HG03139 (cell line): ENCODE data around the gene DYNC2I2.
"Not testable (repeated sequence)": the region's sequence is repeated elsewhere in the genome, so short reads cannot be mapped to it uniquely, and the experiment has no call there.

Experiments used
- ATAC-seq: cut with Tn5 transposase; IDR thresholded peaks from one replicate; pipeline ENCODE4 v1.9.1; 2021; ENCODE audit not compliant: unreplicated experiment

The DYNC2I2 gene

DNA sequence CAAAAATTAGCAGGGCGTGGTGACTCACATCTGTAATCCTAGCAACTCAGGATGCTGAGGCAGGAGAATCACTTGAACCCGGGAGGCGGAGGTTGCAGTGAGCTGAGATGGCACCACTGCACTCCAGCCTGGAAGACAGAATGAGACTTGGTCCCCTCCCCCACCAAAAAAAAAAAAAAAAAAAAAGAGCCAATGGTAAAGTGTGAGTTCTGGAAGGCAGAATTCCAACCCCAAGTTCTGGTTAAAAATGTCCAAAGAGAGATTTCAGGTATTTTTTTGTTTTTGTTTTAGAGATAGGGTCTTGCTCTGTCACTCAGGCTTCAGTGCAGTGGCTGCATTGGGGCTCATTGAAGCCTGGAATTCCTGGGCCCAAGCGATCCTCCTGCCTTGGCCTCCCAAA, 30.8 kb upstream of the DYNC2I2 start:
- no peak for ATAC-seq

DNA sequence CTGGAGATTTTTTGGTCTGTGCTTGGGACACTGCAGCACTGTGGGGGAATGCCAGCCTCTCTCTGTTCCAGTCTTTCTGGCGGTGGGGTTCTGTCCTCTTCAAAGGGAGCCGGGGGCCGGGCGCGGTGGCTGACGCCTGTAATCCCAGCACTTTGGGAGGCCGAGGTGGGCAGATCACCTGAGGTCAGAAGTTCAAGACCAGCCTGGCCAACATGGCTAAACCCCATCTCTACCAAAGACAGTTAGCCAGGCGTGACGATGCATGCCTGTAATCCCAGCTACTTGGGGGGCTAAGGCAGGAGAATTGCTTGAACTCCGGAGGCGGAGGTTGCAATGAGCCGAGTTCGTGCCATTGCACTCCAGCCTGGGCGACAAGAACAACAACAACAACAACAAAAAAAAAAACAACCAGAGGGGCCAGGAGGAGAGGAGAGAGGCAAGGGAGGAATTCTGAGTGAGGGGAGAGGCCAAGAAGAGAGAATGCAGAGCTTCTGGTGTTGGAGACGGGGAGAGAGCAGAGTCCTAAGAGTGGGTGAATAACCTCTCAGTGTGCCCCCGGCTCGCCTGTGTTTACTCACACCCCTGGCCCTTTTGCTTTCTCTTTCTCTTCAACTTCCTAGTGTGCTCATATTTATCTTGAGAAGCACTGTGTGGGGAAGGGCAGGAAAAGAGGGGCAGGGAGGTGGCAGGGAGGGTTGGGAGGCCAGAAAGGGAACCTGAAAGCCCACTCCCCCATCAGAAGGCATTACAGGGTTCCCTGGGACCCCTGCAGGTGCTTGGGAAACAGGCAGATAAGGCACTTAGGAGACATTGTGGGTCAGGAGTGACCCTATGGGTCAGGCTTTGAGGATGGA, 29.2 kb upstream of the DYNC2I2 start:
- ATAC-seq: no peak

DNA sequence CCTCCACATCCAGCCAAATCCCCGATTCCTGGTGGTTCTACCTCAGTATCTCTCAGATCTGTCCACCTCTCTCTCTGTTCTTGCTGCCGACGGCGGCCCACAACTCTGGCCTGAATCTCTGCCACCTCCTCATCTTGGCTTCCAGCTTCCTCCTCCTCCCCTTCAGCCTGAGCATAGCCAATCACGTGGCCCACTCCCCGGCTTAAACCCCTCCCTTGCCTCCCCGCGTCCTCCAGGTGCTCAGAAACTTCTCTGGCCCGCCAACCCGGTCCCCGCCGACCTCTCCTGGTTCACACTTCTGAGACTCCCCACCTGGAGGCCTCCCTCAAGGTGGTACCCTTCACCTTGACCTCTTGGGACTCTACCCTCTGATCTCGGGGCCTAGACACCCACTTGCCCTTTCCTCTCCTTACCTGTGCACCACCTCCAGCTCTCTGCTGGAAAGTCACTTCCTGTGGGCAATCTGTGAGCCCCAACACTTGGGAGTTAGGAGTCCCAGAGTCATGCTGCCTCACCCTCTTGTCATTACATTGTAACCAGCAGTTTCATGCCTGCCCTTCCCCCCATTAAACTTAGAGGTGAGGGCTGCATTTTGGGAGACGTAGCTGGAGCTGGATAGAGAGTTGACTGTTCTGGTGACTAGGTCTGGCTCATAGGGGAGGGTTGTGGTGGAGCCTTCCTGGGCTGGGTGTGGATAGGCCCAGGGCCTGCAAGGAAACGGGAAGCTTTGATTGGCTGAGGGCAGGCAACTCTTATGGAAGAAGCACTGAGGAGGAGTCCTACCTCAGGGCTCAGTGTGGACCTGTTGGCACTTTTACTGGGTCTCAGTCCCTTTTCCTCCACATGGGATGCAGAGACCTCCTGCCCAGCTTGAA, 27.9 kb upstream of the DYNC2I2 start:
- peak; percentile 37 for ATAC-seq

DNA sequence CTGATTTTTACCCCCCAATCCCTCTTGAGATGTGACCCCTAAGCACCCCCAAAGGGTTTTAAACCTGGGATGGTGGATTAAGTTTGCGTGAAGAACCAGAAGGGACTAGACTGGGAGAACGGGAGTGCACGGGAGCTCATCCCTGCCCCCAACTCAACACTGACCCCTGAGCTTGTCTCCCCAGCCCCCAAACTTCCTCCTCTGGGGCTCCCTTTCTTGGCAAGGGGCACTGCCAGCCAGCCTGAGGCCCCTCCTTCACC, 27.3 kb upstream of the DYNC2I2 start:
- no peak for ATAC-seq

- ATAC-seq: no peak
Measured at GRCh38 chr9:128683340-128684064, 26.9 kb upstream of the DYNC2I2 start.

GRCh38 chr9:128677794-128678193, 21.1 kb upstream of the DYNC2I2 start:
- no peak for ATAC-seq

DNA sequence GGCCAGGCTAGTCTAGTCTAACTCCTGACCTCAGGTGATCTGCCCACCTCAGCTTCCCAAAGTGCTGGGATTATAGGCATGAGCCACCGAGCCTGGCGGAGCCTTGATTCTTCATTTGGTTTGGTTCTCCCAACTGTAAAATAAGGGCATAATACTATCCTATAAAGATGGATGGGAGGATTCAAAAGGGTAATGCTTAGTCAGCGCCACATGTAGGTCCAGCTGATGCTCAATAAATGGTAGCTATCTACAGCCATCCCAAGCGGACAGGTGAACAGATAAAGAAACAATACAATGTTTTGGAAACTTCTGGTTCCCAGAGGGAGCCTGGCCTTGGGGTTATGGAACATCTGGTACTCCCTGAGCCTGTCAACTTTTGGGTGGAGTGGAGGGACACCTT, 18.7 kb upstream of the DYNC2I2 start:
- no peak for ATAC-seq

DNA sequence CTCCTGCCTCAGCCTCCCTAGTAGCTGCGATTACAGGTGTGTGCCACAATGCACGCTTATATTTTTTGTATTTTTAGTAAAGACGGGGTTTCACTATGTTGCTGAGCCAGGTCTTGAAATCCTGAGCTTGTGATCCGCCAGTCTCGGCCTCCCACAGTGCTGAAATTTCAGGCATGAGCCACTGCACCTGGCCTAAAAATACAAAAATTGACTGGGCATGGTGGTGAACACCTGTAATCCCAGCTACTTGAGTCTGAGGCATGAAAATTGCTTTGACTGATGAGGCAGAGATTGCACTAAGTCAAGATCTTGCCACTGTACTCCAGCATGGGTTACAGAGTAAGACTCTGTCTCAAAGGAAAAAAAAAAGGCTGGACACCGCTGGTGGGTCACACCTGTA, 13.1 kb upstream of the DYNC2I2 start:
- no peak for ATAC-seq

DNA sequence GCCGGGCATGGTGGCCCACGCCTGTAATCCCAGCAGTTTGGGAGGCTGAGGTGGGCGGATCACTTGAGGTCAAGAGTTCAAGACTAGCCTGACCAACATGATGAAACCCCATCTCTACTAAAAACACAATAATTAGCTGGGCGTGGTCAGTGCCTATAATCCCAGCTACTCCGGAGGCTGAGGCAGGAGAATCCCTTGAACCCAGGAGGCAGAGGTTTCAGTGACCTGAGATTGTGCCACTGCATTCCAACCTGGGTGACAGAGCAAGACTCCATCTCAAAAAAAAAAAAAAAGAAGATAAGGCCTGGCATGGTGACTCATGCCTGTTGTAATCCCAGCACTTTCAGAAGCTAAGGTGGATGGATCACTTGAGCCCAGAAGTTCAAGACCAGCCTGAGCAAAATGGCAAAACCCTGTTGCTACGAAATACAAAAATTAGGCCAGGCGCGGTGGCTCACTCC, 9.9 kb upstream of the DYNC2I2 start:
- not testable (repeated sequence) for ATAC-seq

GRCh38 chr9:128657796-128658195, 1.1 kb upstream of the DYNC2I2 start:
- ATAC-seq: no peak

DNA sequence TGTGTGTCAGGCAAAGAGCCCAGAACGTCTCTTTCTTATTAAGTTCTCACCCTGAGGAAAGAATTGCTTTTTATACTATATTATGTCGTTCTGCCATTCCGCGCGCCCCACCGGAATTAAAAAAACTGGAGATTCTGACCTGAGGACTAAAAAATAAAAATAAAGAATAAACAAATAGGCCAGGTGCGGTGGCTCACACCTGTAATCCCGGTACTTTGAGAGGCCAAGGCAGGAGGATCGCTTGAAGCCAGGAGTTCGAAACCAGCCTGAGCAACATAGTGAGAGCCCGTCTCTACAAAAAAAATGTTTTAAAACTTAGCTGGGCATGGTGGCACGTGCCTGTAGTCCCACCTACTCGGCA, 677 bp upstream of the DYNC2I2 start:
- ATAC-seq: no peak

GRCh38 chr9:128654481-128654880, 2.2 kb downstream of the DYNC2I2 start:
- no peak for ATAC-seq

DNA sequence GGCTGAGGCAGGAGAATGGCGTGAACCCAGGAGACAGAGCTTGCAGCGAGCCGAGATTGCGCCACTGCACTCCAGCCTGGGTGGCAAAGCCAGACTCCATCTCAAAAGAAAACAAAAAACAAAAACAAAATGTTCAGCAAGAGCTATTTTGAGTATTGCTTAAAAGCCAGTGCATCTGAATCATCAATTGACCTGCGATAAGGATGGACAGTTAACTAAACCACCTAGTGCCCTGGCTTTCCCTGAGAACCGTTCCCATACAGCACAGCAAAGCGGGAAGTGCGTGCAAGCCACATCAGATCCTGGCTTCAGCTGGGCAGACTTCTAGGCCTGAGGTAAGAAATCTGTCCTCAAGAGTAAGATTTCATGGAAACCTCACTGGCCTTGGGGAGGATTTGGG, 2.7 kb downstream of the DYNC2I2 start:
- ATAC-seq: no peak

DNA sequence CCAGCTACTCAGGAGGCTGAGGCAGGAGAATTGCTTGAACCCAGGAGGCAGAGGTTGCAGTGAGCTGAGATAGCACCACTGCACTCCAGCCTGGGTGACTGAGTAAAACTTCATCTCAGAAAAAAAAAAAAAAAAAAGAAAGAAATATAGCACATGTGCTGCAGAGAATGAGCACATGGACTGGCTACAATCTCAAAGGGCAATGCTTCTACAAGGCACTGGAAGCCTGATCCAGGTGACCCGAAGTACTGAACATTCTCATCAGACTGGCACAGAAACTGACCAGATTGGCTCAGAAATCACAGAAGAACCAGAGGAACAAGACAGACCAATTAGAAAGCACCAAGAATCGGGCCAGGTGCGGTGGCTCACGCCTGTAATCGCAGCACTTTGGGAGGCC, 4.8 kb downstream of the DYNC2I2 start:
- no peak for ATAC-seq

- ATAC-seq: not testable (repeated sequence)
Measured at GRCh38 chr9:128648206-128648605, 8.4 kb downstream of the DYNC2I2 start.

DNA sequence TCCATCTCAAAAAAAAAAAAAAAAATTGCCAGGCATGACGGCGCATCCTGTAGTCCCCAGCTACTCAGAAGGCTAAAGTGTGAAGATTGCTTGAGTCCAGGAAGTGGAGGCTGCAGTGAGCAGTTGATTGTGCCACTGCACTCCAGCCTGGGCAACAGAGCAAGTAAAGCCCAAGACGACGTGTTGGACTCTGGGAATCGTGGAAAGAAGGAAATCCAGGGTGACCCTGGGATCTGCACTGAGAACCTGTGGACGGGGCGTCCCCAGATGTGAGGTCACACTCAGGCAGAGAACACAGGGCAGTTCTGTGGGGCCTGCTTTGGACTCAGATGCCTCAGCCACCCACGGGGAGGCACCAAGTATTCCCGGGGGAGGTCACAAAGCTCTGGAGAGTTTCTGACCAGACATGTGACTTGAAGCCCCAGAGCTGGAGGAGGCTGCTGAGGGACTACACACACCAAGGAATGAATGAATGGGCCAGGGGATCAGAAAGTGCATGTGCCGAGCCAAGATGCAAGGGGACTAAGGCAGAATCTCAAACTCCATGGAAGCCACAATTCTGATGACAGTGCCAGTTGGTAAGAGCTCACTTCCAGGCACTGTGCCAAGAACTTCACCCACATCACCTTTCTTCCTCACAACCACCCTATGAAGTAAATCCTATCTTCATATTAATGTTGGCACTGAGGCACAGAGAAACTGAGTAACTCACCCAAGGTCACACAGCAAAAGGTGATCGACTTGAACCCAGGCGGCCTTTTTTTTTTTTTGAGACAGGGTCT, 12.9 kb downstream of the DYNC2I2 start:
- ATAC-seq: no peak

DNA sequence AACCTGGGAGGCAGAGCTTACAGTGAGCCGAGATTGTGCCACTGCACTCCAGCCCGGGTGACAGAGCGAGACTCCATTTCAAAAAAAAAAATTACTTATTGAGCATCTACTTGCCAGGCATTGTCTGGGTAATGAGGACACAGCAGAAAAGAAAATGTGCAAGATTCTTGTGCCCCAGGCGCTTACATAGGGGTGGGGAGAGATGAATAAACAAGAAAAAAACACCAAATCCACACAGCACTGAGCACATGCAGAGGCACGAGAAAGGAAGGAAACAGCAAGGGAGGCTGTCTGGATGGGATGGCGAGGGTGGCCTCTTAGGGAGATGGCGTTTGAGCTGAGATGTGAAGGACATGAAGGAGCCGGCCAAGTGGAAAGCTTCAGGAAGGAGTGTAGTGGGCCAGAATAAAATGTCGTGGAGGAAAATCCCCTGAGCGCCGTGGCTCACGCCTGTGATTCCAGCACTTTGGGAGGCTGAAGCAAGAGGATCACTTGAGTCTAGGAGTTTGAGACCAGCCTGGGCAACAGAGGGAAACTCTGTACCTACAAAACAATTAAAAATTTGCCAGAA, 13.9 kb downstream of the DYNC2I2 start:
- no peak for ATAC-seq

- no peak for ATAC-seq
Measured at GRCh38 chr9:128640603-128641002, 16.0 kb downstream of the DYNC2I2 start.

GRCh38 chr9:128638580-128638979, 18.1 kb downstream of the DYNC2I2 start:
- ATAC-seq: no peak

GRCh38 chr9:128637656-128638055, 19.0 kb downstream of the DYNC2I2 start:
- no peak for ATAC-seq
